ENCODE measurements around the gene NMRAL1.

Gene NMRAL1

GRCh38 chr16:4511441-4512082 is 37.1 kb upstream of the NMRAL1 start:
- no peak overlapping the region for H3K4me3 ChIP-seq (replicated peaks; ENCODE audit: low read depth, low read length)
- DNase-seq (ENCODE audit: extremely low read depth, low read depth): no peak
- TF ChIP-seq CTCF (IDR thresholded peaks at IDR 0.05; ENCODE audit: low read depth, low read length, missing control alignments): peak; percentile 63

- DNase-seq (ENCODE audit: extremely low read depth, low read depth): no peak
- TF ChIP-seq CTCF (IDR thresholded peaks at IDR 0.05; ENCODE audit: low read depth, low read length, missing control alignments): no peak
- H3K4me3 ChIP-seq (replicated peaks; ENCODE audit: low read depth, low read length): no peak overlapping the region
Measured at GRCh38 chr16:4510747-4511426, 36.5 kb upstream of the NMRAL1 start.

GRCh38 chr16:4510131-4510530 is 35.7 kb upstream of the NMRAL1 start:
- no peak overlapping the region for H3K4me3 ChIP-seq (replicated peaks; ENCODE audit: low read depth, low read length)
- TF ChIP-seq CTCF (IDR thresholded peaks at IDR 0.05; ENCODE audit: low read depth, low read length, missing control alignments): no peak
- DNase-seq (ENCODE audit: extremely low read depth, low read depth): no peak

- TF ChIP-seq CTCF (IDR thresholded peaks at IDR 0.05; ENCODE audit: low read depth, low read length, missing control alignments): no peak
- DNase-seq (ENCODE audit: extremely low read depth, low read depth): no peak
- H3K4me3 ChIP-seq (replicated peaks; ENCODE audit: low read depth, low read length): no peak overlapping the region
Measured at GRCh38 chr16:4509420-4509819, 35.0 kb upstream of the NMRAL1 start.

GRCh38 chr16:4508806-4509205 is 34.4 kb upstream of the NMRAL1 start:
- TF ChIP-seq CTCF (IDR thresholded peaks at IDR 0.05; ENCODE audit: low read depth, low read length, missing control alignments): no peak
- DNase-seq (ENCODE audit: extremely low read depth, low read depth): no peak
- H3K4me3 ChIP-seq (replicated peaks; ENCODE audit: low read depth, low read length): no peak overlapping the region

- H3K4me3 ChIP-seq (replicated peaks; ENCODE audit: low read depth, low read length): no peak overlapping the region
- DNase-seq (ENCODE audit: extremely low read depth, low read depth): no peak
- TF ChIP-seq CTCF (IDR thresholded peaks at IDR 0.05; ENCODE audit: low read depth, low read length, missing control alignments): no peak
Measured at GRCh38 chr16:4507588-4508345, 33.3 kb upstream of the NMRAL1 start.

Data from HFF-Myc (cell line).